IMR-90 (cell line): ENCODE results near the gene COTL1. TPM values are rescaled to one million over a fixed set of nuclear protein-coding genes. Genes with fewer than 3 reads are reported as not detected.
A peak's percentile ranks its signal among the peaks of the same experiment; 100 is the strongest.

Experiments used
- ATAC-seq: fragments of 200-7000 bp; cut with Tn5 transposase; 2 replicates; pipeline ENCODE4 v1.9.1; 2020; ENCODE audit warnings: low read depth, mild to moderate bottlenecking, moderate library complexity
- BruUV-seq: library from RNA; stranded (reverse); fragments of 400-500 nt; replicated peaks from 2 replicates; lab custom pipeline; 2021; lab: Mats Ljungman, UMichigan
- CTCF ChIA-PET: fragments of 300-600 bp; formaldehyde crosslinking; extraction: SDS; loops from one replicate; lab custom pipeline; 2021; ENCODE audit warnings: antibody characterized with exemption; lab: Yijun Ruan, JAX
- POLR2A ChIA-PET: fragments of 300-600 bp; sonication (Branson Sonifier 250); formaldehyde crosslinking; loops from one replicate; lab custom pipeline; 2022; ENCODE audit warnings: antibody characterized with exemption; ENCODE audit not compliant: unreplicated experiment; lab: Charles Lee
- DNase-seq: peaks from one replicate; pipeline ENCODE4 v3.0.0; 2013
- H2AFZ ChIP-seq: replicated peaks from 2 replicates; pipeline ENCODE3; 2013; ENCODE audit warnings: low read length, mild to moderate bottlenecking; ENCODE audit not compliant: poor library complexity
- H2AK5ac ChIP-seq: 2 replicates; pipeline ENCODE4 v1.6.1; 2013; ENCODE audit warnings: low read depth, low read length, inconsistent platforms
- H2AK9ac ChIP-seq: replicated peaks from 2 replicates; pipeline ENCODE3; 2013; ENCODE audit warnings: mild to moderate bottlenecking, low read depth, low read length, moderate library complexity; ENCODE audit not compliant: poor library complexity
- H2BK120ac ChIP-seq: 2 replicates; pipeline ENCODE4 v1.6.1; 2013; ENCODE audit warnings: low read depth, low read length, inconsistent platforms
- H2BK15ac ChIP-seq: 3 replicates; pipeline ENCODE4 v1.6.1; 2013; ENCODE audit warnings: low read depth, low read length, inconsistent platforms
- H2BK20ac ChIP-seq: 2 replicates; pipeline ENCODE4 v1.6.1; 2013; ENCODE audit warnings: low read depth, mild to moderate bottlenecking, inconsistent platforms, low read length, moderate library complexity
- H2BK5ac ChIP-seq: 2 replicates; pipeline ENCODE4 v1.6.1; 2013; ENCODE audit warnings: mild to moderate bottlenecking, low read depth, low read length, inconsistent platforms; ENCODE audit not compliant: poor library complexity, severe bottlenecking
- H3K14ac ChIP-seq: replicated peaks from 2 replicates; pipeline ENCODE4 v1.6.1; 2013; ENCODE audit warnings: low read depth, low read length, inconsistent platforms
- H3K18ac ChIP-seq: 2 replicates; pipeline ENCODE4 v1.6.1; 2013; ENCODE audit warnings: low read depth, low read length, control low read depth
- H3K23ac ChIP-seq: 2 replicates; pipeline ENCODE4 v1.6.1; 2013; ENCODE audit warnings: low read depth, low read length, inconsistent platforms
- H3K27ac ChIP-seq: 2 replicates; pipeline ENCODE4 v1.5.1; 2013; ENCODE audit warnings: mild to moderate bottlenecking, control low read depth, low read length; ENCODE audit not compliant: insufficient read depth
- H3K27me3 ChIP-seq: 2 replicates; pipeline ENCODE4 v1.6.1; 2013; ENCODE audit warnings: low read length; ENCODE audit not compliant: control insufficient read depth, insufficient read depth
- H3K36me3 ChIP-seq: 2 replicates; pipeline ENCODE4 v1.6.1; 2013; ENCODE audit warnings: low read length, mixed read lengths; ENCODE audit not compliant: control insufficient read depth, insufficient read depth
- H3K4ac ChIP-seq: 2 replicates; pipeline ENCODE4 v1.6.1; 2013; ENCODE audit warnings: low read depth, low read length, inconsistent platforms
- H3K4me1 ChIP-seq: 2 replicates; pipeline ENCODE4 v1.6.1; 2013; ENCODE audit warnings: low read length, mixed read lengths; ENCODE audit not compliant: control insufficient read depth, insufficient read depth
- H3K4me2 ChIP-seq: 2 replicates; pipeline ENCODE4 v1.6.1; 2013; ENCODE audit warnings: low read depth, mild to moderate bottlenecking, control low read depth, low read length, moderate library complexity
- H3K4me3 ChIP-seq: 2 replicates; pipeline ENCODE4 v1.5.1; 2013; ENCODE audit warnings: low read depth, mild to moderate bottlenecking, control low read depth, low read length, moderate library complexity; ENCODE audit not compliant: insufficient read depth
- H3K56ac ChIP-seq: 2 replicates; pipeline ENCODE4 v1.6.1; 2013; ENCODE audit warnings: low read length, inconsistent platforms; ENCODE audit not compliant: insufficient read depth; ENCODE audit errors: extremely low read depth
- H3K79me1 ChIP-seq, 2 experiments: 2 replicates each; pipeline ENCODE4 v1.6.1; 2013; ENCODE audit warnings: low read length in 2 of 2, inconsistent platforms in 1 of 2, low read depth in 1 of 2
- H3K9ac ChIP-seq: 2 replicates; pipeline ENCODE4 v1.6.1; 2013; ENCODE audit warnings: low read depth, low read length, control low read depth
- H3K9me1 ChIP-seq: 2 replicates; pipeline ENCODE4 v1.6.1; 2013; ENCODE audit warnings: low read length, inconsistent platforms; ENCODE audit not compliant: insufficient read depth
- H3K9me3 ChIP-seq: 2 replicates; pipeline ENCODE4 v1.6.1; 2013; ENCODE audit warnings: low read length; ENCODE audit not compliant: control insufficient read depth, insufficient read depth
- H4K20me1 ChIP-seq: 2 replicates; pipeline ENCODE4 v1.6.1; 2013; ENCODE audit warnings: low read length, inconsistent platforms; ENCODE audit not compliant: insufficient read depth
- H4K5ac ChIP-seq: 2 replicates; pipeline ENCODE4 v1.6.1; 2013; ENCODE audit warnings: mild to moderate bottlenecking, low read depth, low read length, control low read depth
- H4K8ac ChIP-seq, 2 experiments: 2 replicates each; pipeline ENCODE4 v1.6.1; 2013; ENCODE audit warnings: low read depth in 2 of 2, low read length in 2 of 2, control low read depth in 1 of 2, inconsistent platforms in 1 of 2
- H4K91ac ChIP-seq: 2 replicates; pipeline ENCODE4 v1.6.1; 2013; ENCODE audit warnings: low read depth, low read length, inconsistent platforms; ENCODE audit not compliant: insufficient read depth
- MAZ ChIP-seq: IDR thresholded peaks from 2 replicates; pipeline ENCODE4 v1.6.1; 2012; ENCODE audit warnings: low read depth, mild to moderate bottlenecking, low read length, improper control_type of control experiment, moderate library complexity, borderline replicate concordance
- RFX5 ChIP-seq: IDR thresholded peaks from 2 replicates; pipeline ENCODE4 v1.8.0; 2012; ENCODE audit warnings: low read depth, mild to moderate bottlenecking, low read length, moderate library complexity
- WGBS, 2 experiments: methylation state at CpG; one replicate each; pipeline versions ENCODE4 v1.1.5 to v1.1.7; 2013; ENCODE audit warnings: missing lambda C conversion rate in 2 of 2; ENCODE audit not compliant: insufficient read length in 1 of 2; ENCODE audit errors: extremely low coverage in 2 of 2; 5-methylcytosine and 5-hydroxymethylcytosine counted together
- dilution Hi-C: fragments of 300-500 bp; cut with HindIII; formaldehyde crosslinking; loops from one replicate; pipeline ENCODE4 v1.14.3; 2018; ENCODE audit warnings: low sequenced_read_pairs; ENCODE audit not compliant: unreplicated experiment
- in situ Hi-C: fragments of 300-500 bp; cut with MboI; formaldehyde crosslinking; loops from 3 replicates; pipeline ENCODE4 v1.14.3; 2019; ENCODE audit warnings: low sequenced_read_pairs, inconsistent platforms, mixed read lengths
- intact Hi-C: fragments of 100-400 bp; cut with micrococcal nuclease; formaldehyde crosslinking; loops from 2 replicates; pipeline ENCODE4 v1.10.0; 2022
- polyA plus RNA-seq, 3 experiments: library from polyadenylated mRNA; depleted of rRNA; stranded (reverse); fragments of >200 nt; gene quantifications; 2 replicates each; pipeline ENCODE4 v1.2.3, GENCODE V29; 2012; ENCODE audit warnings: low replicate concordance in 1 of 3
- total RNA-seq: library from RNA; depleted of rRNA; stranded (reverse); fragments of >200 nt; gene quantifications from 2 replicates; pipeline ENCODE4 v1.2.3, GENCODE V29; 2012

The COTL1 gene
- total and polyA plus RNA-seq, 2 of the 4 experiments (the other 2 are of a cell fraction), result 144 to 258 TPM

DNA sequence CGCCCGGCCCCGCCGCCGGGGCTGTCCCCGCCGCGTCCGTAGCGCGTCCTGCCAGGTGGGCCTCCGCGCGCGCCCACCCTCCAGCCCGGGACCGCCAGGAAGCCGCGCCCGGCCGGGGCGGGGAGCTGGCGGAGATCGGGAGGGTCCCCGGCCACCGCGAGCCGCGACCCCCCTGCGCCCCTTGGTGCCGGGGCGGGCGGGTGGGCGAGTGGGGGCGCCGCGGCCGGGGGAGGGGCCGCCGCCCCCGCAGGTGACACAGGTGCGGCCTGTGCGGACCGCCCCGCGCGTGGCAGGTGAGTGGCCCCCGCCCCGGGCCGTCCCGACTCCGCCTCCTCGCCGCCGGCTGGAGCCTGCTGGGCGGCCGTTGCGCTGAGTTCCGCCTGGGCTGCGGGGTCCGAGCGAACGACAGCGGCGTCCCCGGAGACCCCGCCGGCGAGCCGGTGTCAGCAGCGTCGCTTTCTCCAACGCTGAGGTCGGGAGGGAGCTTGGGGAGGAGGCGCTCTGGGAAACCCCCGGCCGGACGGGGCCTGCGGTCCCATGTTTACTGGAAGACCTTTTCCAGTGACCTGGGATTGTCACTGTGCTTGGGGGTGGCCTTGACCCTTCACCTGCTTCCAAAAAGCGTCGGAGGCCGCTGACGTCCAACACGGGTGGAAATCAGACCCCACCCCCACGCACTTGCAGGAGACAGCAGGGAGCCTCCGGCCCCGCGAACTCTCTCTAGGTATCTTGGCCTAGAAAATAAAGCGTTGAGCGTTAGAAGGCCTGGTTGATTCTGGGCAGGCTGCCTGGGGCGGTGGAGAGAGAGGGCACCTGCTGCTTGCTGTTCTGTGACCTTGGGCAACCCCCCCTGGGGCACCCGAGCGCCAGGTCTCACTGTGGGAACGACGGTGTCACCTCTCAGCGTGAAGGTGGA, 31.0 kb upstream of the COTL1 start:
- POLR2A ChIA-PET, result interaction anchor here (0.8 kb wide), 1 partner anchor 14 kb away, joined by 3 read pairs; no protein-coding TSS in a partner anchor

More for the DNA sequence above, 31.0 kb upstream of the COTL1 start:
- DNase-seq (no peak), ATAC-seq (peak; percentile 32)
- no peak overlapping the region for H4K5ac ChIP-seq
- H3K27me3 ChIP-seq, result no peaks in the 10 kb centered on the region
- peaks cover 22 to 51% of the 10 kb centered on the region in 2 experiments for H3K79me1 ChIP-seq
- peak overlapping the region; percentile 98 for H2AK9ac ChIP-seq
- H3K18ac ChIP-seq, result no peak overlapping the region
- H2BK120ac ChIP-seq, result peak overlapping the region; percentile 13; the same call in 1 of the 2 replicates
- 1% methylated on average over 41 of the region's 96 CpGs; no CpG with 5 or more reads in 1 of the 2 experiments for WGBS, 2 experiments
- in situ Hi-C loops (loop anchor here (25.0 kb wide), 2 partner anchors 313 to 362 kb away; partner anchors contain the start of gene WFDC1), intact Hi-C loops (no loop called here), dilution Hi-C loops (no loop called here)
- peaks cover 18% of the 10 kb centered on the region for H3K4me1 ChIP-seq
- no TSS peak for BruUV-seq
- H2BK15ac ChIP-seq, result peak overlapping the region; percentile 55; the same call in 2 of the 3 replicates
- peak overlapping the region; percentile 79 for H3K9ac ChIP-seq
- H2BK5ac ChIP-seq, result peak overlapping the region; percentile 31
- no peak overlapping the region for H4K8ac ChIP-seq
- peak overlapping the region; percentile 71 for H3K4ac ChIP-seq
- peak overlapping the region; percentile 46 for H3K27ac ChIP-seq
- peaks cover 25% of the 10 kb centered on the region; the same call in 1 of the 2 replicates for H4K20me1 ChIP-seq
- H2BK20ac ChIP-seq, result no peak overlapping the region
- H2AFZ ChIP-seq, result peak overlapping the region; percentile 87
- H3K23ac ChIP-seq, result peak overlapping the region; percentile 82; the same call in 1 of the 2 replicates
- H3K4me3 ChIP-seq, result peak overlapping the region; percentile 64
- CTCF ChIA-PET, result no interaction called here
- H2AK5ac ChIP-seq, result peak overlapping the region; percentile 84
- no peak overlapping the region; the same call in 1 of the 2 replicates for H3K56ac ChIP-seq
- H3K4me2 ChIP-seq, result peak overlapping the region; percentile 84
- H3K9me3 ChIP-seq, result no peaks in the 10 kb centered on the region
- peak overlapping the region; percentile 76 for H3K14ac ChIP-seq
- peaks cover 30% of the 10 kb centered on the region for H3K9me1 ChIP-seq
- H3K36me3 ChIP-seq, result peaks cover 17% of the 10 kb centered on the region
- TF ChIP-seq RFX5 (no peak), MAZ (peak; percentile 5; the same call in 1 of the 2 replicates)
- H4K91ac ChIP-seq, result peak overlapping the region; percentile 28; the same call in 1 of the 2 replicates
